Neural cell (in vitro differentiated cells): ENCODE results near the gene PAQR9. TPM values are rescaled to one million over a fixed set of nuclear protein-coding genes. Genes with fewer than 3 reads are reported as not detected.

ENCODE experiments used
- H2AFZ ChIP-seq: fragments of 200-600, 300-800 bp; sonication (generic), shearing (Covaris generic); 2 replicates; pipeline ENCODE4 v1.6.0; 2014; ENCODE audit warnings: low read depth, mild to moderate bottlenecking, antibody characterized with exemption, low read length, moderate library complexity
- H3F3A ChIP-seq: fragments of 200-600 bp; shearing (Covaris generic); 2 replicates; pipeline ENCODE4 v1.6.1; 2016; ENCODE audit warnings: mild to moderate bottlenecking, moderate library complexity, mixed read lengths, antibody characterized with exemption, low read length; ENCODE audit not compliant: insufficient read depth, poor library complexity, severe bottlenecking
- H3K27ac ChIP-seq: fragments of 200-600, 300-800 bp; sonication (generic), shearing (Covaris generic); 2 replicates; pipeline ENCODE4 v1.5.1; 2014; ENCODE audit warnings: mild to moderate bottlenecking, low read length, moderate library complexity
- H3K27me3 ChIP-seq: fragments of 300-800, 200-600 bp; sonication (generic), shearing (Covaris generic); 2 replicates; pipeline ENCODE4 v1.6.0; 2014; ENCODE audit warnings: mild to moderate bottlenecking, low read depth, low read length, moderate library complexity; ENCODE audit not compliant: insufficient read depth
- H3K36me3 ChIP-seq: fragments of 300-800, 200-600 bp; sonication (generic), shearing (Covaris generic); 2 replicates; pipeline ENCODE4 v1.5.1; 2014; ENCODE audit warnings: mild to moderate bottlenecking, antibody characterized with exemption, low read length, moderate library complexity; ENCODE audit not compliant: insufficient read depth
- H3K4me2 ChIP-seq: fragments of 300-800, 200-600 bp; sonication (generic), shearing (Covaris generic); 2 replicates; pipeline ENCODE4 v1.6.0; 2014; ENCODE audit warnings: mild to moderate bottlenecking, low read length
- H3K4me3 ChIP-seq: fragments of 300-800, 200-600 bp; sonication (generic), shearing (Covaris generic); 2 replicates; pipeline ENCODE4 v1.5.1; 2014; ENCODE audit warnings: mild to moderate bottlenecking, low read length, moderate library complexity
- H3K79me2 ChIP-seq: fragments of 200-600 bp; shearing (Covaris generic); replicated peaks from 2 replicates; pipeline ENCODE4 v1.6.0; 2014; ENCODE audit warnings: mild to moderate bottlenecking, low read length, moderate library complexity; ENCODE audit not compliant: insufficient read depth
- H3K9ac ChIP-seq: fragments of 300-800, 200-600 bp; sonication (generic), shearing (Covaris generic); 2 replicates; pipeline ENCODE4 v1.6.1; 2016; ENCODE audit warnings: mild to moderate bottlenecking, low read length, mixed read lengths
- H3K9me2 ChIP-seq: fragments of 200-600 bp; shearing (Covaris generic); 2 replicates; pipeline ENCODE4 v1.6.1; 2016; ENCODE audit warnings: mild to moderate bottlenecking, low read length, mixed read lengths; ENCODE audit not compliant: insufficient read depth
- H3K9me3 ChIP-seq: fragments of 200-600, 300-800 bp; sonication (generic), shearing (Covaris generic); 2 replicates; pipeline ENCODE4 v1.6.1; 2016; ENCODE audit warnings: mild to moderate bottlenecking, mixed run types, low read length, moderate library complexity, mixed read lengths
- H4K20me1 ChIP-seq: fragments of 200-600 bp; shearing (Covaris generic); 2 replicates; pipeline ENCODE4 v1.6.1; 2016; ENCODE audit warnings: mild to moderate bottlenecking, mixed run types; ENCODE audit not compliant: insufficient read depth
- CTCF ChIP-seq: fragments of 450-650 bp; IDR thresholded peaks from 2 replicates; pipeline ENCODE4 v1.5.1; 2014; ENCODE audit warnings: antibody characterized with exemption, mild to moderate bottlenecking, moderate library complexity; ENCODE audit not compliant: poor library complexity, severe bottlenecking
- EP300 ChIP-seq: fragments of 450-650 bp; conservative IDR thresholded peaks from 2 replicates; pipeline ENCODE4 v1.6.1; 2014; ENCODE audit warnings: antibody characterized with exemption, mild to moderate bottlenecking, moderate library complexity; ENCODE audit not compliant: poor library complexity, severe bottlenecking
- EZH2 ChIP-seq: fragments of 200-600, 300-800 bp; shearing (Covaris generic), sonication (generic); IDR thresholded peaks from 2 replicates; pipeline ENCODE4 v1.6.1; 2014; ENCODE audit warnings: antibody characterized with exemption, low read length, borderline replicate concordance, mild to moderate bottlenecking; ENCODE audit not compliant: insufficient read depth, poor library complexity, severe bottlenecking
- MXI1 ChIP-seq: fragments of 450-650 bp; conservative IDR thresholded peaks from 2 replicates; pipeline ENCODE4 v1.6.1; 2014; ENCODE audit warnings: antibody characterized with exemption, mild to moderate bottlenecking; ENCODE audit not compliant: poor library complexity, severe bottlenecking
- POLR2AphosphoS5 ChIP-seq: IDR thresholded peaks from 2 replicates; pipeline ENCODE4 v1.6.1; 2012
- RAD21 ChIP-seq: fragments of 450-650 bp; conservative IDR thresholded peaks from 2 replicates; pipeline ENCODE4 v1.6.1; 2014; ENCODE audit warnings: antibody characterized with exemption, mild to moderate bottlenecking, moderate library complexity
- REST ChIP-seq: IDR thresholded peaks from 2 replicates; pipeline ENCODE4 v1.6.1; 2012; ENCODE audit warnings: borderline replicate concordance
- SMC3 ChIP-seq: fragments of 450-650 bp; conservative IDR thresholded peaks from 2 replicates; pipeline ENCODE4 v1.6.1; 2014; ENCODE audit warnings: antibody characterized with exemption, mild to moderate bottlenecking, moderate library complexity; ENCODE audit not compliant: poor library complexity
- TAF1 ChIP-seq: IDR thresholded peaks from 2 replicates; pipeline ENCODE4 v1.6.1; 2012; ENCODE audit warnings: low read depth
- polyA plus RNA-seq: library from polyadenylated mRNA; depleted of rRNA; stranded (reverse); fragments of >200 nt; gene quantifications from 2 replicates; pipeline ENCODE4 v1.2.3, GENCODE V29; 2014

Gene PAQR9
- polyA plus RNA-seq, 1 donor from 2014 or later: 0.24 TPM

GRCh38 chr3:142934128-142934886, 29.2 kb downstream of the PAQR9 start:
- Histone ChIP-seq H3K9ac (no peak overlapping the region), H3K27me3 (no peaks in the 10 kb centered on the region), H3K9me2 (no peaks in the 10 kb centered on the region), H2AFZ (no peak overlapping the region), H3F3A (no peaks in the 10 kb centered on the region), H3K4me2 (no peak overlapping the region), H3K4me3 (no peak overlapping the region), H3K27ac (no peak overlapping the region), H3K9me3 (no peaks in the 10 kb centered on the region), H3K36me3 (no peaks in the 10 kb centered on the region), H4K20me1 (no peaks in the 10 kb centered on the region), H3K79me2 (no peaks in the 10 kb centered on the region)
- no peak for TF ChIP-seq TAF1
- TF ChIP-seq REST: no peak
- no peak for TF ChIP-seq RAD21
- no peak for TF ChIP-seq EZH2
- no peak for TF ChIP-seq POLR2AphosphoS5
- TF ChIP-seq EP300: no peak
- no peak for TF ChIP-seq CTCF
- no peak for TF ChIP-seq SMC3
- no peak for TF ChIP-seq MXI1

- Histone ChIP-seq H4K20me1 (no peaks in the 10 kb centered on the region), H2AFZ (no peak overlapping the region), H3K27me3 (no peaks in the 10 kb centered on the region), H3K79me2 (no peaks in the 10 kb centered on the region), H3K9me2 (no peaks in the 10 kb centered on the region), H3K4me2 (no peak overlapping the region), H3K9ac (no peak overlapping the region), H3K4me3 (no peak overlapping the region), H3K36me3 (no peaks in the 10 kb centered on the region), H3K27ac (no peak overlapping the region), H3F3A (no peaks in the 10 kb centered on the region), H3K9me3 (no peaks in the 10 kb centered on the region)
- no peak for TF ChIP-seq CTCF
- no peak for TF ChIP-seq MXI1
- no peak for TF ChIP-seq SMC3
- TF ChIP-seq RAD21: no peak
- TF ChIP-seq EZH2: no peak
- TF ChIP-seq EP300: no peak
- no peak for TF ChIP-seq REST
- no peak for TF ChIP-seq TAF1
- no peak for TF ChIP-seq POLR2AphosphoS5
Observed at GRCh38 chr3:142931222-142931621, 32.3 kb downstream of the PAQR9 start.
